HL-60 (cell line): ENCODE results near the gene CHMP4B.

Source experiments
- GABPA ChIP-seq: IDR thresholded peaks from 2 replicates; pipeline ENCODE4 v1.6.1; 2012; ENCODE audit warnings: low read depth
- REST ChIP-seq: IDR thresholded peaks from 2 replicates; pipeline ENCODE4 v1.6.1; 2012; ENCODE audit warnings: low read depth; ENCODE audit not compliant: insufficient replicate concordance
- TF ChIP-seq, protein P1 (sequence below): IDR thresholded peaks from one replicate; pipeline ENCODE4 v1.5.1; 2011; ENCODE audit warnings: low read length, control low read depth, inconsistent platforms; ENCODE audit not compliant: insufficient read depth

DNA sequence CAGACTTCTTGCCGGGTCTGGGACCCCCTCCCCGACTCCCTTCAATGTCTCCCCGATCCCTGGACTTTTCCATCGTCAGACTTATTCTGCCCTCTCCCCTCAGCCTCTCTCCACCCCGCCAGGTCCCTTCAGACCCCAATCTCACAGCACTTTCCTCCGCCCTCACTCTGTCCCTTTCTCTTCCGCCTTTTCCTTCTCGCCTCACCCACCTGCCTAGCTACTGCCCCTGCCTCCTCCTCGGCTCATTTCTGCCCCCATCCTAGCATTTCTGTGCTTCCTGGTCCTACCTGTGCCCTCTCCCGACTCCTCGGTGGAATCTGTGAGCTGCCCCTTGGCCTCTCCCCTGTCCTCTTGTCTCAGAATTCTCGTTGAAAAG, 616 bp downstream of the CHMP4B start:
- TF ChIP-seq, protein P1, sequence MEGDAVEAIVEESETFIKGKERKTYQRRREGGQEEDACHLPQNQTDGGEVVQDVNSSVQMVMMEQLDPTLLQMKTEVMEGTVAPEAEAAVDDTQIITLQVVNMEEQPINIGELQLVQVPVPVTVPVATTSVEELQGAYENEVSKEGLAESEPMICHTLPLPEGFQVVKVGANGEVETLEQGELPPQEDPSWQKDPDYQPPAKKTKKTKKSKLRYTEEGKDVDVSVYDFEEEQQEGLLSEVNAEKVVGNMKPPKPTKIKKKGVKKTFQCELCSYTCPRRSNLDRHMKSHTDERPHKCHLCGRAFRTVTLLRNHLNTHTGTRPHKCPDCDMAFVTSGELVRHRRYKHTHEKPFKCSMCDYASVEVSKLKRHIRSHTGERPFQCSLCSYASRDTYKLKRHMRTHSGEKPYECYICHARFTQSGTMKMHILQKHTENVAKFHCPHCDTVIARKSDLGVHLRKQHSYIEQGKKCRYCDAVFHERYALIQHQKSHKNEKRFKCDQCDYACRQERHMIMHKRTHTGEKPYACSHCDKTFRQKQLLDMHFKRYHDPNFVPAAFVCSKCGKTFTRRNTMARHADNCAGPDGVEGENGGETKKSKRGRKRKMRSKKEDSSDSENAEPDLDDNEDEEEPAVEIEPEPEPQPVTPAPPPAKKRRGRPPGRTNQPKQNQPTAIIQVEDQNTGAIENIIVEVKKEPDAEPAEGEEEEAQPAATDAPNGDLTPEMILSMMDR, result no peak
- no peak for TF ChIP-seq REST
- TF ChIP-seq GABPA, result no peak
